ENCODE measurements around the gene ADAM10.

ADAM10 gene

DNA sequence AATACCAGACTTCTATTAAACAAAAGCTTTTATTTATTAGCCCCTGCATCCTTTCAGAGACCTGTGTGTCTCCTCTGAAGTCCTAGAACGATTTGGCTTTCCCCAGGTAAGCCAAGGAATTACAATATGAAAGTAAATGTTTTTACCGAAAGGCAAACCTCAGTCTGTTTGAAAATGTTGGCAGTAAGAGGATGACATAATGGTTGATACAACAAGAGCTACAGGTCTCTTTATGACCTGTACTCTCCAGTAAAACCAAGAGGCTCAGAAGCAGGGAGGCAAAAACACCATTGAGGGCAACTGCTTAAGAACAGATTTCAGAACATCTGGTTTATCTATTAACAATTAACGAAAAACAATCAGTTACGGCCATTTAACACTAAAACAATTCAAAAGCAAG is 107.8 kb downstream of the ADAM10 start:
- no peak overlapping the region for H3K4me2 ChIP-seq (ENCODE audit: low read length)
- H3K4me3 ChIP-seq (ENCODE audit: low read depth, low read length, poor library complexity, severe bottlenecking), result no peak overlapping the region
- H3K9me3 ChIP-seq (ENCODE audit: low read length), result no peaks in the 10 kb centered on the region
- no peak overlapping the region for H3K27ac ChIP-seq (ENCODE audit: low read depth, low read length, poor library complexity, severe bottlenecking)
- H3K9me2 ChIP-seq (ENCODE audit: low read depth, low read length), result no peaks in the 10 kb centered on the region
- H2AFZ ChIP-seq (ENCODE audit: low read length), result no peak overlapping the region
- H3K36me3 ChIP-seq (ENCODE audit: insufficient read depth, low read length), result peaks cover 65% of the 10 kb centered on the region
- H4K20me1 ChIP-seq (ENCODE audit: insufficient read depth, low read length), result no peaks in the 10 kb centered on the region
- no peaks in the 10 kb centered on the region for H3K79me2 ChIP-seq (ENCODE audit: insufficient read depth, low read length)
- no peak overlapping the region for H3K9ac ChIP-seq (ENCODE audit: low read length)
- no peaks in the 10 kb centered on the region for H3F3A ChIP-seq (ENCODE audit: insufficient read depth, low read length)
- H3K27me3 ChIP-seq (ENCODE audit: insufficient read depth, low read length), result no peaks in the 10 kb centered on the region
- TF ChIP-seq EZH2 (IDR thresholded peaks at IDR 0.05; ENCODE audit: borderline replicate concordance, low read length), result no peak
- no peaks in the 10 kb centered on the region for H3K4me1 ChIP-seq (ENCODE audit: insufficient read depth, low read length, severe bottlenecking)

- no peaks in the 10 kb centered on the region for H3K9me3 ChIP-seq (ENCODE audit: low read length)
- H3K79me2 ChIP-seq (ENCODE audit: insufficient read depth, low read length), result no peaks in the 10 kb centered on the region
- no peaks in the 10 kb centered on the region for H3K4me1 ChIP-seq (ENCODE audit: insufficient read depth, low read length, severe bottlenecking)
- H3K36me3 ChIP-seq (ENCODE audit: insufficient read depth, low read length), result peaks cover 70% of the 10 kb centered on the region
- no peaks in the 10 kb centered on the region for H4K20me1 ChIP-seq (ENCODE audit: insufficient read depth, low read length)
- TF ChIP-seq, protein P1, sequence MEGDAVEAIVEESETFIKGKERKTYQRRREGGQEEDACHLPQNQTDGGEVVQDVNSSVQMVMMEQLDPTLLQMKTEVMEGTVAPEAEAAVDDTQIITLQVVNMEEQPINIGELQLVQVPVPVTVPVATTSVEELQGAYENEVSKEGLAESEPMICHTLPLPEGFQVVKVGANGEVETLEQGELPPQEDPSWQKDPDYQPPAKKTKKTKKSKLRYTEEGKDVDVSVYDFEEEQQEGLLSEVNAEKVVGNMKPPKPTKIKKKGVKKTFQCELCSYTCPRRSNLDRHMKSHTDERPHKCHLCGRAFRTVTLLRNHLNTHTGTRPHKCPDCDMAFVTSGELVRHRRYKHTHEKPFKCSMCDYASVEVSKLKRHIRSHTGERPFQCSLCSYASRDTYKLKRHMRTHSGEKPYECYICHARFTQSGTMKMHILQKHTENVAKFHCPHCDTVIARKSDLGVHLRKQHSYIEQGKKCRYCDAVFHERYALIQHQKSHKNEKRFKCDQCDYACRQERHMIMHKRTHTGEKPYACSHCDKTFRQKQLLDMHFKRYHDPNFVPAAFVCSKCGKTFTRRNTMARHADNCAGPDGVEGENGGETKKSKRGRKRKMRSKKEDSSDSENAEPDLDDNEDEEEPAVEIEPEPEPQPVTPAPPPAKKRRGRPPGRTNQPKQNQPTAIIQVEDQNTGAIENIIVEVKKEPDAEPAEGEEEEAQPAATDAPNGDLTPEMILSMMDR (IDR thresholded peaks at IDR 0.05; ENCODE audit: low read length), result no peak
- TF ChIP-seq EZH2 (IDR thresholded peaks at IDR 0.05; ENCODE audit: borderline replicate concordance, low read length), result no peak
- no peaks in the 10 kb centered on the region for H3F3A ChIP-seq (ENCODE audit: insufficient read depth, low read length)
- no peaks in the 10 kb centered on the region for H3K9me2 ChIP-seq (ENCODE audit: low read depth, low read length)
- no peak overlapping the region for H3K9ac ChIP-seq (ENCODE audit: low read length)
- no peak overlapping the region for H2AFZ ChIP-seq (ENCODE audit: low read length)
- H3K27ac ChIP-seq (ENCODE audit: low read depth, low read length, poor library complexity, severe bottlenecking), result no peak overlapping the region
- H3K4me2 ChIP-seq (ENCODE audit: low read length), result no peak overlapping the region
- H3K27me3 ChIP-seq (ENCODE audit: insufficient read depth, low read length), result no peaks in the 10 kb centered on the region
- no peak overlapping the region for H3K4me3 ChIP-seq (ENCODE audit: low read depth, low read length, poor library complexity, severe bottlenecking)
Observed at GRCh38 chr15:58639992-58640391, 109.5 kb downstream of the ADAM10 start.

- Histone ChIP-seq H3K9ac (ENCODE audit: low read length) (no peak overlapping the region), H3K4me1 (ENCODE audit: insufficient read depth, low read length, severe bottlenecking) (no peaks in the 10 kb centered on the region)
- TF ChIP-seq, protein P1 (IDR thresholded peaks at IDR 0.05; ENCODE audit: low read length), result no peak
- no peak for TF ChIP-seq EZH2 (IDR thresholded peaks at IDR 0.05; ENCODE audit: borderline replicate concordance, low read length)
Observed at GRCh38 chr15:58639002-58639756, 110.3 kb downstream of the ADAM10 start.

DNA sequence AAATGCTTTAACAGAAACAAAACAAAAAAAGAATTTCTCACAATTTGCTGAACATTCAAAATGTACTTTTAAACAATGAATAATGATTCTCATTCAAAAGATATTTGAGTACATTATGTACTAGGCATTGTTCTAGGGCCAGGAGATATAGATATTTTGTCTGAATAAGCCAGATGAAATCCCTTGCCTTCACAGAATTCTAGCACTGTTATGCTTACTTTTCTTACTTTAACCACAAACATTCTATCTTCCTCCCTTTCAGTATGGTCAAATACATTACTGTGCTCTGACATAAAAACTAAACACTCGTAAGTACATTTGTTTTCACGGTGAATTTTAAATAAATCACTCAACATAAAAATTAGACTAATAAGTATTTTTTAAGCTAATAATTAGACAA is 116.7 kb downstream of the ADAM10 start:
- Histone ChIP-seq H3F3A (ENCODE audit: insufficient read depth, low read length) (no peaks in the 10 kb centered on the region; the same call in 1 of the 2 replicates), H2AFZ (ENCODE audit: low read length) (no peak overlapping the region), H3K27ac (ENCODE audit: low read depth, low read length, poor library complexity, severe bottlenecking) (no peak overlapping the region), H3K36me3 (ENCODE audit: insufficient read depth, low read length) (peaks cover 64% of the 10 kb centered on the region), H3K4me3 (ENCODE audit: low read depth, low read length, poor library complexity, severe bottlenecking) (no peak overlapping the region), H3K27me3 (ENCODE audit: insufficient read depth, low read length) (no peaks in the 10 kb centered on the region), H3K79me2 (ENCODE audit: insufficient read depth, low read length) (no peaks in the 10 kb centered on the region), H3K9me2 (ENCODE audit: low read depth, low read length) (no peaks in the 10 kb centered on the region), H3K9ac (ENCODE audit: low read length) (no peak overlapping the region), H3K4me2 (ENCODE audit: low read length) (no peak overlapping the region), H3K9me3 (ENCODE audit: low read length) (no peaks in the 10 kb centered on the region), H3K4me1 (ENCODE audit: insufficient read depth, low read length, severe bottlenecking) (peaks cover 21% of the 10 kb centered on the region), H4K20me1 (ENCODE audit: insufficient read depth, low read length) (no peaks in the 10 kb centered on the region)
- TF ChIP-seq, protein P1 (IDR thresholded peaks at IDR 0.05; ENCODE audit: low read length), result no peak
- no peak for TF ChIP-seq EZH2 (IDR thresholded peaks at IDR 0.05; ENCODE audit: borderline replicate concordance, low read length)

More at GRCh38 chr15:58639002-58639756, 110.3 kb downstream of the ADAM10 start:
- H3K4me3 ChIP-seq (ENCODE audit: low read depth, low read length, poor library complexity, severe bottlenecking), result no peak overlapping the region
- H3K9me2 ChIP-seq (ENCODE audit: low read depth, low read length), result no peaks in the 10 kb centered on the region
- H3K27ac ChIP-seq (ENCODE audit: low read depth, low read length, poor library complexity, severe bottlenecking), result no peak overlapping the region
- H3K9me3 ChIP-seq (ENCODE audit: low read length), result no peaks in the 10 kb centered on the region
- H3K4me2 ChIP-seq (ENCODE audit: low read length), result no peak overlapping the region
- no peaks in the 10 kb centered on the region for H3K27me3 ChIP-seq (ENCODE audit: insufficient read depth, low read length)
- no peaks in the 10 kb centered on the region for H4K20me1 ChIP-seq (ENCODE audit: insufficient read depth, low read length)
- H2AFZ ChIP-seq (ENCODE audit: low read length), result no peak overlapping the region
- H3K36me3 ChIP-seq (ENCODE audit: insufficient read depth, low read length), result peaks cover 66% of the 10 kb centered on the region
- no peaks in the 10 kb centered on the region for H3F3A ChIP-seq (ENCODE audit: insufficient read depth, low read length)
- no peaks in the 10 kb centered on the region for H3K79me2 ChIP-seq (ENCODE audit: insufficient read depth, low read length)

Measured in OCI-LY1 (cell line).